SHP77 (cell line): ENCODE results near the gene SELENOT.

ENCODE experiments used
- DNase-seq, 2 experiments: peaks; one replicate each; lab custom pipeline; 2025; lab: John Stamatoyannopoulos, UW

SELENOT gene

GRCh38 chr3:150662410-150663200 lies 59.5 kb downstream of the SELENOT start:
- DNase-seq: no peak

GRCh38 chr3:150663461-150663860 lies 60.3 kb downstream of the SELENOT start:
- no peak for DNase-seq

GRCh38 chr3:150666167-150666566 lies 63.0 kb downstream of the SELENOT start:
- no peak for DNase-seq

- no peak for DNase-seq
Observed at GRCh38 chr3:150673966-150674365, 70.8 kb downstream of the SELENOT start.

GRCh38 chr3:150675587-150675986 lies 72.5 kb downstream of the SELENOT start:
- DNase-seq: no peak
